Glutamatergic neuron (in vitro differentiated cells): ENCODE data around the gene SZRD1. TPM values are rescaled to one million over a fixed set of nuclear protein-coding genes. Genes with fewer than 3 reads are reported as not detected.

ENCODE experiments used
- DNase-seq: peaks from one replicate; pipeline ENCODE4 v3.0.0; 2022
- H3K27ac Mint-ChIP-seq: one replicate; pipeline ENCODE4 v1.8.0; 2020; ENCODE audit warnings: mild to moderate bottlenecking, mixed read lengths, inconsistent platforms; ENCODE audit not compliant: unreplicated experiment
- H3K27me3 Mint-ChIP-seq: one replicate; pipeline ENCODE4 v1.8.0; 2020; ENCODE audit warnings: mild to moderate bottlenecking, moderate library complexity, mixed read lengths, inconsistent platforms; ENCODE audit not compliant: unreplicated experiment
- H3K36me3 Mint-ChIP-seq: one replicate; pipeline ENCODE4 v1.8.0; 2020; ENCODE audit warnings: mild to moderate bottlenecking, mixed read lengths, inconsistent platforms; ENCODE audit not compliant: unreplicated experiment
- H3K4me1 Mint-ChIP-seq: one replicate; pipeline ENCODE4 v1.8.0; 2020; ENCODE audit warnings: mild to moderate bottlenecking, low read depth, mixed read lengths, inconsistent platforms; ENCODE audit not compliant: unreplicated experiment
- H3K4me3 Mint-ChIP-seq: one replicate; pipeline ENCODE4 v1.8.0; 2020; ENCODE audit warnings: mild to moderate bottlenecking, mixed read lengths, inconsistent platforms; ENCODE audit not compliant: unreplicated experiment
- H3K9me3 Mint-ChIP-seq: one replicate; pipeline ENCODE4 v1.8.0; 2020; ENCODE audit warnings: mild to moderate bottlenecking, moderate library complexity, mixed read lengths, inconsistent platforms; ENCODE audit not compliant: unreplicated experiment
- CTCF ChIP-seq: fragments of 200-600 bp; sonication (generic); IDR thresholded peaks from one replicate; pipeline ENCODE4 v1.5.0; 2021; ENCODE audit not compliant: partially characterized antibody, unreplicated experiment
- total RNA-seq: library from RNA; stranded (reverse); fragmentation: NEBNext Ultra II Directional; extraction: Animal tissue kit (Norgen Biotek cat#: 25700); gene quantifications from one replicate; pipeline ENCODE4 v1.2.1, GENCODE V29; 2021; ENCODE audit not compliant: unreplicated experiment

Gene SZRD1
- total RNA-seq, 1 donor from 2014 or later: 64.5 TPM

- no peak overlapping the region for H3K4me3 Mint-ChIP-seq
- peaks cover 2% of the 10 kb centered on the region for H3K9me3 Mint-ChIP-seq
- peaks cover 9% of the 10 kb centered on the region for H3K4me1 Mint-ChIP-seq
- no peak for TF ChIP-seq CTCF
- no peak for DNase-seq
- peaks cover 5% of the 10 kb centered on the region for H3K27me3 Mint-ChIP-seq
- H3K36me3 Mint-ChIP-seq: no peaks in the 10 kb centered on the region
- no peak overlapping the region for H3K27ac Mint-ChIP-seq
Measured at GRCh38 chr1:16348414-16349182, 18.4 kb upstream of the SZRD1 start.

GRCh38 chr1:16349847-16350406, 17.1 kb upstream of the SZRD1 start:
- Mint-ChIP-seq H3K27me3 (peaks cover 5% of the 10 kb centered on the region), H3K9me3 (peaks cover 2% of the 10 kb centered on the region), H3K27ac (no peak overlapping the region), H3K36me3 (no peaks in the 10 kb centered on the region), H3K4me1 (peaks cover 9% of the 10 kb centered on the region), H3K4me3 (peak overlapping the region; percentile 66)
- TF ChIP-seq CTCF: no peak
- no peak for DNase-seq

- Mint-ChIP-seq H3K36me3 (no peaks in the 10 kb centered on the region), H3K4me1 (peaks cover 9% of the 10 kb centered on the region), H3K4me3 (peak overlapping the region; percentile 94), H3K27ac (peak overlapping the region; percentile 95), H3K9me3 (peaks cover 2% of the 10 kb centered on the region), H3K27me3 (peaks cover 3% of the 10 kb centered on the region)
- no peak for TF ChIP-seq CTCF
- no peak for DNase-seq
Measured at GRCh38 chr1:16351456-16351993, 15.5 kb upstream of the SZRD1 start.

- DNase-seq: peak; percentile 94
- Mint-ChIP-seq H3K4me3 (peak within 1 kb of the TSS; percentile 94), H3K27ac (peak within 1 kb of the TSS; percentile 95), H3K4me1 (peaks cover 9% of the 10 kb centered on the region), H3K36me3 (no peaks in the 10 kb centered on the region), H3K9me3 (peaks cover 2% of the 10 kb centered on the region), H3K27me3 (peaks cover 3% of the 10 kb centered on the region)
- peak; percentile 48 for TF ChIP-seq CTCF
Measured at GRCh38 chr1:16351994-16352841, 14.8 kb upstream of the SZRD1 start, which contains the start of gene FBXO42. FBXO42 (minus strand) TSS chr1:16352480; CDS start chr1:16315418, 37,062 bp downstream.
